ENCODE measurements around the gene PIP5K1A. TPM values are rescaled to one million over a fixed set of nuclear protein-coding genes. Genes with fewer than 3 reads are reported as not detected.

Gene PIP5K1A
- total RNA-seq, 4 donors from 2014 or later: 42.8 to 80.1 (median 49.9) TPM

DNA sequence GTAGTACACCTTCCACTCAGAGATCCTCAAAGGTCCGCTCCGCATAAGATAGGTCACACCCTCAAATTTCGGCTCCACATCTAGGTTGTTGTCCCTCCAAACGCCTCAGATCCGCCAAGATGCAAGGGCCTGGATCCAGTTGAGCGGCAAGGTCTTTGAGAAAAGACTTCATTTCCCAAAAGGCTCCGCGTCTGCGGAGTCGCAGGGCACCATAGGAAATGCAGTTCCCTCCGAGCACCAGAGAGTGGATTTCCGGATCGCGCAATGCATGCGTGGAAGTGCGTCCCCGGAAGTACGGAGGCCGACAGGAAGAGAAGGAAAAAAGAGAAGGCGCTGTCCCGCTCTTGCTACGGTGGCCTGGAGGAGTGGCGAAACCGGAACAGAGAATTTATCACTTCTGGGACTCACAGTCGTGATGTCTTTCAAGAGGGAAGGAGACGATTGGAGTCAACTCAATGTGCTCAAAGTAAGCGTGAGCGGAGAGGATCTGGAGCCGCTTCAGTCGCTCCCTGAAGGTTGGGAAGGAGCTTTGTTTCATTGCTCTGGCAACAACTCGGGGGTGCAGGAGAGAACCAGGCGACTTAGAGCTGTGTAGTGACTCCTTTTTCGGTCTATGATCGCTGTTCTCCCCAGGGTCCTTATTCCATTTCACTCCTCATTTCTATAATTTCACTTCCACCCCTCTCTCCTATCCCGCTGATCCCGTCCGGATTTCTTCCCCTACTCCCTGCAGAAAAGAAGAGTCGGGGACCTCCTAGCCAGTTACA is 32.4 kb upstream of the PIP5K1A start, which contains the start of the genes LYSMD1 and SCNM1:
LYSMD1 (minus strand) TSS at position 165 of the 767 bp plus-strand sequence. CDS start 644 bp downstream, outside the sequence.
SCNM1 (plus strand) TSS at position 407 of the 767 bp plus-strand sequence; CDS start at position 416, 9 bp downstream.
- peak within 1 kb of the TSS; percentile 70 to 96 for H3K4me3 ChIP-seq
- peak; percentile 95 for ATAC-seq

DNA sequence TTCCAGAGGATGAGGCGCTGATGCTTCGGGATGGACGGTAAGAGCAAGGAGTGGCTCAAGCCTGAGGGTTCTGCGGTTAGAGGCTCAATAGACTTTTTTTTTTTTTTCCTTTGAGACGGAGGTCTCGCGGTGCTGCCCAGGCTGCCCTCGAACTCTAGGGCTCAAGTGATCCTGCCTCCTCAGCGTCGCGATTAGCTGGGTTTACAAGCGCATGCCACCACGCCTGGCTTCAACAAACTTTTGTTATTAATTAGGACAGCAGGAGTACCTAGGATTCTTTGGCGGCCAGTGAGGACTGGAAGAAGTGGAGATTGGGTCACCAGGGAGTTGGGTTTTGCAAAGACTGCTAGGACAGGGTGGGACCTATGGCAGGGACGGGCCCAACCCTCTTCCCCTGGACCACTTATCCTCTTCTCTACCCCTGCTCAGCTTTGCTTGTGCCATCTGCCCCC is 31.8 kb upstream of the PIP5K1A start:
- no peak for TF ChIP-seq POLR2AphosphoS5 (IDR thresholded peaks at IDR 0.05)
- no peak for TF ChIP-seq EP300 (IDR thresholded peaks at IDR 0.05)
- TF ChIP-seq, protein P1, sequence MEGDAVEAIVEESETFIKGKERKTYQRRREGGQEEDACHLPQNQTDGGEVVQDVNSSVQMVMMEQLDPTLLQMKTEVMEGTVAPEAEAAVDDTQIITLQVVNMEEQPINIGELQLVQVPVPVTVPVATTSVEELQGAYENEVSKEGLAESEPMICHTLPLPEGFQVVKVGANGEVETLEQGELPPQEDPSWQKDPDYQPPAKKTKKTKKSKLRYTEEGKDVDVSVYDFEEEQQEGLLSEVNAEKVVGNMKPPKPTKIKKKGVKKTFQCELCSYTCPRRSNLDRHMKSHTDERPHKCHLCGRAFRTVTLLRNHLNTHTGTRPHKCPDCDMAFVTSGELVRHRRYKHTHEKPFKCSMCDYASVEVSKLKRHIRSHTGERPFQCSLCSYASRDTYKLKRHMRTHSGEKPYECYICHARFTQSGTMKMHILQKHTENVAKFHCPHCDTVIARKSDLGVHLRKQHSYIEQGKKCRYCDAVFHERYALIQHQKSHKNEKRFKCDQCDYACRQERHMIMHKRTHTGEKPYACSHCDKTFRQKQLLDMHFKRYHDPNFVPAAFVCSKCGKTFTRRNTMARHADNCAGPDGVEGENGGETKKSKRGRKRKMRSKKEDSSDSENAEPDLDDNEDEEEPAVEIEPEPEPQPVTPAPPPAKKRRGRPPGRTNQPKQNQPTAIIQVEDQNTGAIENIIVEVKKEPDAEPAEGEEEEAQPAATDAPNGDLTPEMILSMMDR (IDR thresholded peaks at IDR 0.05): no peak
- Histone ChIP-seq H3K9me3 (no peaks in the 10 kb centered on the region), H3K27me3 (no peaks in the 10 kb centered on the region), H3K27ac (peak overlapping the region; percentile 76 to 96 (median 90)), H3K4me1 (peaks cover 4 to 52% (median 22%) of the 10 kb centered on the region in 3 donors), H3K36me3 (peaks cover 0 to 39% of the 10 kb centered on the region in 2 donors), H3K4me3 (peak overlapping the region; percentile 70 to 96)
- no peak for ATAC-seq
- 0% methylated on average over 4 to 10 of the region's 15 CpGs for WGBS, 2 donors (ENCODE audit: low coverage in 1 of 2)

More for the DNA sequence above, 32.4 kb upstream of the PIP5K1A start, which contains the start of the genes LYSMD1 and SCNM1:
- H3K27me3 ChIP-seq: no peaks in the 10 kb centered on the region
- peak in 1 of 2 donors; percentile 30 for TF ChIP-seq POLR2A (IDR thresholded peaks at IDR 0.05)
- TF ChIP-seq, protein P1 (IDR thresholded peaks at IDR 0.05): peak in 3 of 4 experiments; percentile 25 to 62 (median 45)
- no peak for TF ChIP-seq EP300 (IDR thresholded peaks at IDR 0.05)
- TF ChIP-seq POLR2AphosphoS5 (IDR thresholded peaks at IDR 0.05): peak; percentile 97
- no peaks in the 10 kb centered on the region for H3K9me3 ChIP-seq
- peaks cover 0 to 45% of the 10 kb centered on the region in 2 donors for H3K36me3 ChIP-seq
- peak within 1 kb of the TSS; percentile 84 to 96 (median 90) for H3K27ac ChIP-seq
- H3K4me1 ChIP-seq: peaks cover 4 to 54% (median 22%) of the 10 kb centered on the region in 3 donors
- 0 to 1% methylated on average over 18 to 20 of the region's 38 CpGs for WGBS, 2 donors (ENCODE audit: low coverage in 1 of 2)

DNA sequence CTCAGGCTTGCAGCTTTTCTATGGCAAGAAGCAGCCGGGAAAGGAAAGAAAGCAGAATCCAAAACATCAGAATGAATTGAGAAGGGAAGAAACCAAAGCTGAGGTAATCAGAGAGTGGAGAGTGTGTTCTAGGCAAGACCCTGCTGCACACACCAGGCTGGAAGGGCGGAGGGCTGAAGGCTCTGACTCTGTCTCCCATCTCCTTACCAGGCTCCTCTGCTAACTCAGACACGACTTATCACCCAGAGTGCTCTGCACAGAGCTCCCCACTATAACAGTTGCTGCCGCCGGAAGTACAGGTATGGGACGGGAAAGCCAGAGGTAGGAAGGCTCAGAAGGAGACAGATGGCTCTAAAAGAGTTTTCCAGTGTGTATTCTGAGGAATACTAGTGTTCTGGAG is 31.2 kb upstream of the PIP5K1A start:
- H3K27ac ChIP-seq: peak overlapping the region in 2 of 4 donors; percentile 90
- peak overlapping the region in 1 of 2 donors; percentile 70 for H3K4me3 ChIP-seq
- no peak for TF ChIP-seq POLR2AphosphoS5 (IDR thresholded peaks at IDR 0.05)
- TF ChIP-seq POLR2A (IDR thresholded peaks at IDR 0.05): no peak
- TF ChIP-seq EP300 (IDR thresholded peaks at IDR 0.05): no peak
- TF ChIP-seq, protein P1 (IDR thresholded peaks at IDR 0.05): no peak

DNA sequence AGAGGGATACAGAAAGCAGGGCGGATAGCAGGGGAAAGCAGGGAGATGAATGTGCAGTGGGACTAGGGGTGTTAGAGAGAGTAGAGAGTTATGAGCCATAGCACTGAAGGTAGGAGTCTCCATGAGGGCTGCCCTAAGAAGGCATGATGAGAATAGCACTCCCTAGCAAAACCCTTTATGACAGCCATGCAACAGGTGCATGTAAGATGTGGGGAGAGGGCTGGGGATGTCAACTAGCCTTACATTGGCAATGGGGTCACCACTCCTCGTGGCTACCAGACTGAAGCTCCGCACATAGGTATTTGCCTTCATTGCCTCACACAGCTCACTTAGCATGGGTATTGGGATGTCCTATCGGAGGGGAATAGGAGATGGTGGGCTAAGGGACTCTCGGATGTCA is 27.2 kb upstream of the PIP5K1A start:
- no peak for ATAC-seq
- Histone ChIP-seq H3K4me3 (no peak overlapping the region), H3K4me1 (peaks cover 4 to 45% (median 19%) of the 10 kb centered on the region in 3 donors), H3K36me3 (peaks cover 0 to 71% of the 10 kb centered on the region in 2 donors), H3K9me3 (no peaks in the 10 kb centered on the region), H3K27me3 (no peaks in the 10 kb centered on the region), H3K27ac (no peak overlapping the region)
- TF ChIP-seq POLR2A (IDR thresholded peaks at IDR 0.05) (no peak), POLR2AphosphoS5 (IDR thresholded peaks at IDR 0.05) (no peak), EP300 (IDR thresholded peaks at IDR 0.05) (no peak)
- TF ChIP-seq, protein P1 (IDR thresholded peaks at IDR 0.05): no peak
- WGBS, 2 donors (ENCODE audit: low coverage in 1 of 2): 87 to 88% methylated on average over 3 to 5 of the region's 5 CpGs

More for the DNA sequence above, 31.2 kb upstream of the PIP5K1A start:
- Histone ChIP-seq H3K27me3 (no peaks in the 10 kb centered on the region), H3K4me1 (peaks cover 4 to 50% (median 22%) of the 10 kb centered on the region in 3 donors), H3K36me3 (peaks cover 0 to 36% of the 10 kb centered on the region in 2 donors), H3K9me3 (no peaks in the 10 kb centered on the region)
- ATAC-seq: no peak
- 79% methylated on average over 5 of the region's 6 CpGs; no CpG with 5 or more reads in 1 of the 2 donors for WGBS, 2 donors (ENCODE audit: low coverage in 1 of 2)
